GM12878 (cell line): Measurements from ENCODE around the gene TUBD1. TPM values are rescaled to one million over a fixed set of nuclear protein-coding genes. Genes with fewer than 3 reads are reported as not detected.
A peak's percentile ranks its signal among the peaks of the same experiment; 100 is the strongest.

Experiments used
- ATF2 ChIP-seq: IDR thresholded peaks from 2 replicates; pipeline ENCODE4 v1.6.1; 2012; ENCODE audit warnings: low read length, inconsistent platforms
- BCL3 ChIP-seq: IDR thresholded peaks from 2 replicates; pipeline ENCODE4 v1.6.1; 2011; ENCODE audit warnings: borderline replicate concordance, low read depth, mild to moderate bottlenecking, moderate library complexity, low read length; ENCODE audit not compliant: insufficient read depth, poor library complexity, severe bottlenecking
- CREB1 ChIP-seq: IDR thresholded peaks from 2 replicates; pipeline ENCODE4 v1.6.1; 2012; ENCODE audit warnings: low read depth, mild to moderate bottlenecking, inconsistent platforms
- CTCF ChIP-seq, 3 experiments: IDR thresholded peaks in 2 of 3; conservative IDR thresholded peaks in 1 of 3; 2 replicates each; pipeline ENCODE4 v1.5.1; 2011; ENCODE audit warnings: low read depth in 3 of 3, low read length in 3 of 3, mild to moderate bottlenecking in 3 of 3, control low read depth in 2 of 3, moderate library complexity in 2 of 3, inconsistent platforms in 1 of 3, mixed read lengths in 1 of 3; ENCODE audit not compliant: control insufficient read depth in 2 of 3, insufficient read depth in 1 of 3; ENCODE audit errors: extremely low read depth in 1 of 3
- DPF2 ChIP-seq: fragments of 450-650 bp; IDR thresholded peaks from 2 replicates; pipeline ENCODE4 v1.6.1; 2017; ENCODE audit warnings: mild to moderate bottlenecking
- ELK1 ChIP-seq: IDR thresholded peaks from 2 replicates; pipeline ENCODE4 v1.6.1; 2012; ENCODE audit warnings: low read depth, low read length, improper control_type of control experiment
- KAT2A ChIP-seq: conservative IDR thresholded peaks from 2 replicates; pipeline ENCODE4 v1.6.1; 2011; ENCODE audit warnings: low read depth, low read length; ENCODE audit not compliant: control insufficient read depth
- MTA2 ChIP-seq: fragments of 450-650 bp; IDR thresholded peaks from 2 replicates; pipeline ENCODE4 v1.6.1; 2016; ENCODE audit warnings: low read depth, mild to moderate bottlenecking, moderate library complexity
- MYC ChIP-seq: IDR thresholded peaks from 2 replicates; pipeline ENCODE4 v1.6.1; 2011; ENCODE audit warnings: mild to moderate bottlenecking, low read length, moderate library complexity, inconsistent platforms; ENCODE audit not compliant: insufficient read depth, insufficient replicate concordance, insufficient read length, severe bottlenecking
- NFYB ChIP-seq: IDR thresholded peaks from 2 replicates; pipeline ENCODE4 v1.6.1; 2011; ENCODE audit warnings: low read depth, mild to moderate bottlenecking, low read length, improper control_type of control experiment, moderate library complexity; ENCODE audit not compliant: insufficient read depth
- PML ChIP-seq: IDR thresholded peaks from 2 replicates; pipeline ENCODE4 v1.6.1; 2012; ENCODE audit warnings: low read length, inconsistent platforms
- POU2F2 ChIP-seq: IDR thresholded peaks from 3 replicates; pipeline ENCODE4 v1.6.1; 2011; ENCODE audit warnings: low read depth, mild to moderate bottlenecking, low read length, borderline replicate concordance
- RB1 ChIP-seq: fragments of 450-650 bp; formaldehyde crosslinking; IDR thresholded peaks from 2 replicates; pipeline ENCODE4 v1.6.1; 2017; ENCODE audit warnings: mild to moderate bottlenecking, borderline replicate concordance
- SMAD5 ChIP-seq: IDR thresholded peaks from 2 replicates; pipeline ENCODE4 v1.6.1; 2016; ENCODE audit warnings: antibody characterized with exemption, low read depth
- TCF3 ChIP-seq: IDR thresholded peaks from 2 replicates; pipeline ENCODE4 v1.6.1; 2012; ENCODE audit warnings: low read depth, mild to moderate bottlenecking, low read length, borderline replicate concordance; ENCODE audit not compliant: insufficient read depth
- YBX1 ChIP-seq: fragments of 450-650 bp; IDR thresholded peaks from 2 replicates; pipeline ENCODE4 v1.6.1; 2016; ENCODE audit warnings: antibody characterized with exemption
- ZBTB11 ChIP-seq: fragments of 450-650 bp; formaldehyde crosslinking; IDR thresholded peaks from 2 replicates; pipeline ENCODE4 v1.5.0; 2022; ENCODE audit warnings: mild to moderate bottlenecking, missing genetic modification characterization
- ZNF217 ChIP-seq: fragments of 450-650 bp; IDR thresholded peaks from 2 replicates; pipeline ENCODE4 v1.6.1; 2017; ENCODE audit warnings: antibody characterized with exemption, mild to moderate bottlenecking
- polyA plus RNA-seq, 11 experiments: library from polyadenylated mRNA; depleted of rRNA in 4 of 11; unstranded in 6 of 11; stranded (reverse) in 5 of 11; fragments of >200 nt; fragmentation: Nextera tagmentation in 4 of 11; fragmentation: Illumina TruSeq in 1 of 11; extraction: Ambion mirVana in 4 of 11; extraction: Trizol in 1 of 11; gene quantifications; 1 replicate in 1 of 11; 2 replicates in 10 of 11; pipeline versions ENCODE4 v1.2.1 to v1.2.3, GENCODE V29; 2011 to 2016; ENCODE audit warnings: inconsistent platforms in 2 of 11, missing spikeins in 2 of 11, low read depth in 1 of 11
- total RNA-seq, 4 experiments: library from RNA; depleted of rRNA in 3 of 4; stranded (reverse); fragments of >200 nt in 3 of 4; fragmentation: Illumina TruSeq in 1 of 4; extraction: Trizol in 1 of 4; gene quantifications; 2 replicates each; pipeline versions ENCODE4 v1.2.1 to v1.2.3, GENCODE V29; 2013 to 2021

The TUBD1 gene
- total and polyA plus RNA-seq, 10 of the 15 experiments (the other 5 are each of a cell fraction or from before 2014, with no cell fraction given): 5.3 to 10.8 (median 8.3) TPM

- 0 out of 2 replicates have a peak, but pooled peaks have one; percentile 18 for TF ChIP-seq ZNF217
- peak; percentile 16 for TF ChIP-seq BCL3
- TF ChIP-seq RB1: peak; percentile 32
- TF ChIP-seq ELK1: no peak
- peak; percentile 58 for TF ChIP-seq DPF2
- TF ChIP-seq PML: peak; percentile 99
- no peak for TF ChIP-seq NFYB
- peak; percentile 92 for TF ChIP-seq CREB1
- TF ChIP-seq ZBTB11 (CRISPR knock-in tag): no peak
- no peak for TF ChIP-seq MYC
- TF ChIP-seq TCF3: peak; percentile 71; the same call in 1 of the 2 replicates
- peak; percentile 97 for TF ChIP-seq POU2F2
- no peak for TF ChIP-seq KAT2A
- TF ChIP-seq MTA2: peak; percentile 80
- no peak for TF ChIP-seq YBX1
- TF ChIP-seq ATF2: peak; percentile 79
- TF ChIP-seq SMAD5: peak; percentile 98
- TF ChIP-seq CTCF (IDR thresholded peaks at IDR 0.05 in 2 of 3, conservative IDR thresholded peaks at IDR 0.05 in 1 of 3; ENCODE audit: control insufficient read depth in 2 of 3, extremely low read depth in 1 of 3, insufficient read depth in 1 of 3, low read depth in 3 of 3, low read length in 3 of 3): no peak
- TF ChIP-seq, all 136 proteins: peak for 61
Measured at GRCh38 chr17:59837308-59838051, 55.3 kb downstream of the TUBD1 start (continued).
